A673 (cell line): ENCODE results near the gene MRPL43. TPM values are rescaled to one million over a fixed set of nuclear protein-coding genes. Genes with fewer than 3 reads are reported as not detected.
A peak's percentile ranks its signal among the peaks of the same experiment; 100 is the strongest.

ENCODE experiments used
- BruUV-seq: library from RNA; stranded (reverse); fragments of 400-500 nt; replicated peaks from 2 replicates; lab custom pipeline; 2021; lab: Mats Ljungman, UMichigan
- CTCF ChIA-PET: fragments of 300-600 bp; sonication (Branson Sonifier 250); formaldehyde crosslinking; loops from one replicate; lab custom pipeline; 2022; ENCODE audit warnings: antibody characterized with exemption; lab: Charles Lee
- POLR2A ChIA-PET: fragments of 300-600 bp; sonication (Branson Sonifier 250); formaldehyde crosslinking; loops from one replicate; lab custom pipeline; 2022; ENCODE audit warnings: antibody characterized with exemption; ENCODE audit not compliant: low non-redundant PET; lab: Charles Lee
- DNase-seq: peaks from one replicate; pipeline ENCODE4 v3.0.0-alpha.2; 2015; ENCODE audit warnings: low spot score
- H3K27ac ChIP-seq: fragments of 200-600 bp; sonication (generic); 2 replicates; pipeline ENCODE4 v1.5.1; 2016; ENCODE audit warnings: mixed run types, low read depth, mild to moderate bottlenecking, mixed read lengths, antibody characterized with exemption, low read length; ENCODE audit not compliant: poor library complexity, severe bottlenecking
- H3K27me3 ChIP-seq: fragments of 200-600 bp; sonication (generic); replicated peaks from 2 replicates; pipeline ENCODE4 v1.6.1; 2017; ENCODE audit warnings: mixed run types, low read depth, mild to moderate bottlenecking, mixed read lengths, antibody characterized with exemption, low read length; ENCODE audit not compliant: insufficient read depth, poor library complexity
- H3K36me3 ChIP-seq: fragments of 200-600 bp; sonication (generic); 2 replicates; pipeline ENCODE4 v1.6.1; 2016; ENCODE audit warnings: mixed run types, mild to moderate bottlenecking, mixed read lengths, antibody characterized with exemption, low read length; ENCODE audit not compliant: insufficient read depth, poor library complexity, severe bottlenecking
- H3K4me1 ChIP-seq: fragments of 200-600 bp; sonication (generic); 2 replicates; pipeline ENCODE4 v1.6.1; 2017; ENCODE audit warnings: mixed run types, mild to moderate bottlenecking, mixed read lengths, antibody characterized with exemption, low read length; ENCODE audit not compliant: insufficient read depth, poor library complexity, severe bottlenecking
- H3K4me3 ChIP-seq: fragments of 200-600 bp; sonication (generic); 2 replicates; pipeline ENCODE4 v1.5.1; 2016; ENCODE audit warnings: low read depth, mixed run types, mild to moderate bottlenecking, mixed read lengths, low read length; ENCODE audit not compliant: poor library complexity, severe bottlenecking
- H3K9me3 ChIP-seq: fragments of 200-600 bp; sonication (generic); 2 replicates; pipeline ENCODE4 v1.6.1; 2016; ENCODE audit warnings: mixed run types, low read depth, mild to moderate bottlenecking, mixed read lengths, antibody characterized with exemption, low read length; ENCODE audit not compliant: poor library complexity, severe bottlenecking
- EZH2 ChIP-seq: fragments of 200-600 bp; sonication (generic); IDR thresholded peaks from 2 replicates; pipeline ENCODE4 v1.6.1; 2017; ENCODE audit warnings: borderline replicate concordance, low read depth, mild to moderate bottlenecking, mixed read lengths, antibody characterized with exemption, low read length; ENCODE audit not compliant: poor library complexity, severe bottlenecking
- intact Hi-C: fragments of 100-400 bp; cut with micrococcal nuclease; formaldehyde crosslinking; loops from one replicate; pipeline ENCODE4 v1.10.0; 2022; ENCODE audit not compliant: unreplicated experiment
- total RNA-seq: library from RNA; stranded (reverse); gene quantifications from 2 replicates; pipeline ENCODE4 v1.2.3, GENCODE V29; 2021
- TF ChIP-seq, protein P1 (sequence below): fragments of 300-800, 200-600 bp; sonication (generic); conservative IDR thresholded peaks from 2 replicates; pipeline ENCODE4 v1.5.1; 2017; ENCODE audit warnings: low read depth, mild to moderate bottlenecking, antibody characterized with exemption, low read length, moderate library complexity, mixed read lengths

The MRPL43 gene
- total RNA-seq, 1 experiment from 2014 or later: 80.4 TPM

GRCh38 chr10:101011517-101012423, 24.5 kb upstream of the MRPL43 start:
- Histone ChIP-seq H3K36me3 (peaks cover 7% of the 10 kb centered on the region), H3K27ac (no peak overlapping the region), H3K9me3 (no peaks in the 10 kb centered on the region), H3K27me3 (no peaks in the 10 kb centered on the region), H3K4me3 (no peak overlapping the region), H3K4me1 (peaks cover 18% of the 10 kb centered on the region)
- POLR2A ChIA-PET: no interaction called here
- CTCF ChIA-PET: interaction anchor here (0.5 to 1.0 kb wide), 4 partner anchors 14 to 665 kb away, joined by 4 to 8 read pairs (median 6); partner anchors contain the start of gene SCD
- BruUV-seq: no TSS peak
- DNase-seq: no peak
- intact Hi-C loops: loop anchor here (2.0 kb wide), 1 partner anchor 449 kb away; no protein-coding TSS in a partner anchor
- TF ChIP-seq, protein P1, sequence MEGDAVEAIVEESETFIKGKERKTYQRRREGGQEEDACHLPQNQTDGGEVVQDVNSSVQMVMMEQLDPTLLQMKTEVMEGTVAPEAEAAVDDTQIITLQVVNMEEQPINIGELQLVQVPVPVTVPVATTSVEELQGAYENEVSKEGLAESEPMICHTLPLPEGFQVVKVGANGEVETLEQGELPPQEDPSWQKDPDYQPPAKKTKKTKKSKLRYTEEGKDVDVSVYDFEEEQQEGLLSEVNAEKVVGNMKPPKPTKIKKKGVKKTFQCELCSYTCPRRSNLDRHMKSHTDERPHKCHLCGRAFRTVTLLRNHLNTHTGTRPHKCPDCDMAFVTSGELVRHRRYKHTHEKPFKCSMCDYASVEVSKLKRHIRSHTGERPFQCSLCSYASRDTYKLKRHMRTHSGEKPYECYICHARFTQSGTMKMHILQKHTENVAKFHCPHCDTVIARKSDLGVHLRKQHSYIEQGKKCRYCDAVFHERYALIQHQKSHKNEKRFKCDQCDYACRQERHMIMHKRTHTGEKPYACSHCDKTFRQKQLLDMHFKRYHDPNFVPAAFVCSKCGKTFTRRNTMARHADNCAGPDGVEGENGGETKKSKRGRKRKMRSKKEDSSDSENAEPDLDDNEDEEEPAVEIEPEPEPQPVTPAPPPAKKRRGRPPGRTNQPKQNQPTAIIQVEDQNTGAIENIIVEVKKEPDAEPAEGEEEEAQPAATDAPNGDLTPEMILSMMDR: peak; percentile 46
- no peak for TF ChIP-seq EZH2

- intact Hi-C loops: no loop called here
- TF ChIP-seq, protein P1: no peak
- TF ChIP-seq EZH2: no peak
- H3K4me3 ChIP-seq: no peak overlapping the region
- ChIA-PET POLR2A (no interaction called here), CTCF (interaction anchor here (0.6 to 0.9 kb wide), 2 partner anchors 12 to 18 kb away, joined by 4 to 5 read pairs; no protein-coding TSS in a partner anchor)
- H3K4me1 ChIP-seq: peaks cover 18% of the 10 kb centered on the region
- DNase-seq: no peak
- no peak overlapping the region for H3K27ac ChIP-seq
- BruUV-seq: no TSS peak
- H3K27me3 ChIP-seq: no peaks in the 10 kb centered on the region
- no peaks in the 10 kb centered on the region for H3K9me3 ChIP-seq
- H3K36me3 ChIP-seq: peaks cover 19% of the 10 kb centered on the region
These were observed 23.0 kb upstream of the MRPL43 start for GRCh38 chr10:101010329-101010728.

DNA sequence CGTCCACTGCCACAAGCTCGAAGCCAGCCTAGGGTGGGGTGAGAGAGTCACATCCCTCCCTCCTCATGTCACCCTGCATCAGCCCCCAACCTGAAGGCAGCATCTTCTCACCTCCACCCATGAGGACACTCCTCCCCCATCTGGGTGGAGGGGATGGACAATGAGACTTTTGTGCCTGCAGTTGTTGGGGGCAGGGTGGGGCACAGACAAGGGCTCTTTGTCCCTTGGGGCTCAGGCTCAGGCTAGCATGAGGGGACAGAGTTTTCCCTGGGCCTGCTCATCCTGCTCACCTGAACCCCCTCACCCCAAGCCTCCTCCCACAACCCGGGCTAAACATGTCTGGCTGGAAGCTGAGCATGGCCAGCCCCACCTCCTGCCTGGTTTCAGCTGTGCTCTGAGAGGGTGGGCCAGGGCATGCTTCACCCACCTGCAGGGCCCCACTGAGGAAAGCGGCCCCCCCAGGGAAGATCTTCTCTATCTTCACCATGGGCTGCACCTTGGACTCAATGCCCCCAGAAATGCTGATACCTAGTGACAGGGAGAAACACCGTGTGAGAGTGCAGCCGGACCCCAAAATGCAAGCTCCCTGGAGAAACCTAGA, 21.6 kb upstream of the MRPL43 start:
- DNase-seq: no peak
- POLR2A ChIA-PET: no interaction called here
- no peak overlapping the region for H3K4me3 ChIP-seq
- peaks cover 29% of the 10 kb centered on the region for H3K36me3 ChIP-seq
- intact Hi-C loops: no loop called here
- no peaks in the 10 kb centered on the region for H3K9me3 ChIP-seq
- peaks cover 18% of the 10 kb centered on the region for H3K4me1 ChIP-seq
- CTCF ChIA-PET: interaction anchor here (1.2 kb wide), 1 partner anchor 11 kb away, joined by 4 read pairs; no protein-coding TSS in a partner anchor
- TF ChIP-seq EZH2: no peak
- TF ChIP-seq, protein P1: no peak
- H3K27ac ChIP-seq: no peak overlapping the region
- no peaks in the 10 kb centered on the region for H3K27me3 ChIP-seq
- no TSS peak for BruUV-seq
